Measurements from ENCODE around the gene MS4A15. TPM values are rescaled to one million over a fixed set of nuclear protein-coding genes. Genes with fewer than 3 reads are reported as not detected.

The MS4A15 gene
- total and polyA plus RNA-seq, 2 experiments from 2014 or later = not detected

GRCh38 chr11:60724420-60724819, 32.2 kb upstream of the MS4A15 start, which contains the start of gene MS4A18:
MS4A18 (plus strand) TSS chr11:60724720.
- Histone ChIP-seq H3K9me3 (ENCODE audit: low read depth) (no peaks in the 10 kb centered on the region), H4K20me1 (ENCODE audit: insufficient read depth) (no peaks in the 10 kb centered on the region), H3K9me2 (ENCODE audit: insufficient read depth) (no peaks in the 10 kb centered on the region), H3K4me3 (no peak within 1 kb of the TSS), H3K36me3 (ENCODE audit: low read depth) (no peaks in the 10 kb centered on the region), H3F3A (ENCODE audit: insufficient read depth) (no peaks in the 10 kb centered on the region), H3K27me3 (replicated peaks; ENCODE audit: insufficient read depth) (no peaks in the 10 kb centered on the region), H3K79me2 (ENCODE audit: insufficient read depth) (no peaks in the 10 kb centered on the region), H3K4me1 (ENCODE audit: insufficient read depth) (no peaks in the 10 kb centered on the region), H3K9ac (no peak within 1 kb of the TSS), H3K4me2 (ENCODE audit: unreplicated experiment) (no peak within 1 kb of the TSS), H2AFZ (no peak within 1 kb of the TSS), H3K27ac (no peak within 1 kb of the TSS)
- DNase-seq = no peak
- TF ChIP-seq EZH2 (IDR thresholded peaks at IDR 0.05; ENCODE audit: insufficient read depth, poor library complexity, severe bottlenecking) = no peak
- TF ChIP-seq EZH2phosphoT487 (IDR thresholded peaks at IDR 0.05; ENCODE audit: insufficient read depth, low read depth) = no peak
- in situ Hi-C loops (cut with MboI) = no loop called here
- WGBS, 2 experiments (ENCODE audit: low coverage in 1 of 2, low lambda C conversion rate in 2 of 2, missing lambda C conversion rate in 2 of 2) = 36 to 40% methylated on average over 3 of the region's 3 CpGs

- Histone ChIP-seq H3K4me1 (ENCODE audit: insufficient read depth) (no peaks in the 10 kb centered on the region), H3K9me2 (ENCODE audit: insufficient read depth) (no peaks in the 10 kb centered on the region), H3K9me3 (ENCODE audit: low read depth) (no peaks in the 10 kb centered on the region), H3K27ac (no peak overlapping the region), H3K9ac (no peak overlapping the region), H3K4me2 (ENCODE audit: unreplicated experiment) (no peak overlapping the region), H2AFZ (no peak overlapping the region), H3K4me3 (no peak overlapping the region), H3K79me2 (ENCODE audit: insufficient read depth) (no peaks in the 10 kb centered on the region), H3K27me3 (replicated peaks; ENCODE audit: insufficient read depth) (no peaks in the 10 kb centered on the region), H3F3A (ENCODE audit: insufficient read depth) (no peaks in the 10 kb centered on the region), H4K20me1 (ENCODE audit: insufficient read depth) (no peaks in the 10 kb centered on the region), H3K36me3 (ENCODE audit: low read depth) (no peaks in the 10 kb centered on the region)
- WGBS, 2 experiments (ENCODE audit: low coverage in 1 of 2, low lambda C conversion rate in 2 of 2, missing lambda C conversion rate in 2 of 2) = 41 to 52% methylated on average over 1 of the region's 1 CpG
- in situ Hi-C loops (cut with MboI) = no loop called here
- TF ChIP-seq EZH2 (IDR thresholded peaks at IDR 0.05; ENCODE audit: insufficient read depth, poor library complexity, severe bottlenecking) (no peak), EZH2phosphoT487 (IDR thresholded peaks at IDR 0.05; ENCODE audit: insufficient read depth, low read depth) (no peak)
- no peak for DNase-seq
These were observed 31.1 kb upstream of the MS4A15 start for GRCh38 chr11:60725592-60725991.

- 37 to 38% methylated on average over 8 of the region's 8 CpGs for WGBS, 2 experiments (ENCODE audit: low coverage in 1 of 2, low lambda C conversion rate in 2 of 2, missing lambda C conversion rate in 2 of 2)
- Histone ChIP-seq H3K27ac (no peak overlapping the region), H3K9ac (no peak overlapping the region), H3K4me3 (no peak overlapping the region), H3K4me2 (ENCODE audit: unreplicated experiment) (no peak overlapping the region), H3K9me3 (ENCODE audit: low read depth) (no peaks in the 10 kb centered on the region), H2AFZ (no peak overlapping the region), H3F3A (ENCODE audit: insufficient read depth) (no peaks in the 10 kb centered on the region), H3K9me2 (ENCODE audit: insufficient read depth) (no peaks in the 10 kb centered on the region), H3K27me3 (replicated peaks; ENCODE audit: insufficient read depth) (peaks cover 11% of the 10 kb centered on the region; the same call in 1 of the 2 replicates), H3K79me2 (ENCODE audit: insufficient read depth) (no peaks in the 10 kb centered on the region), H4K20me1 (ENCODE audit: insufficient read depth) (no peaks in the 10 kb centered on the region), H3K4me1 (ENCODE audit: insufficient read depth) (no peaks in the 10 kb centered on the region), H3K36me3 (ENCODE audit: low read depth) (no peaks in the 10 kb centered on the region)
- no peak for DNase-seq
- TF ChIP-seq EZH2phosphoT487 (IDR thresholded peaks at IDR 0.05; ENCODE audit: insufficient read depth, low read depth) = no peak
- no peak for TF ChIP-seq EZH2 (IDR thresholded peaks at IDR 0.05; ENCODE audit: insufficient read depth, poor library complexity, severe bottlenecking)
- in situ Hi-C loops (cut with MboI) = no loop called here
These were observed 25.1 kb upstream of the MS4A15 start for GRCh38 chr11:60731586-60731985.

- no peaks in the 10 kb centered on the region for H3K4me1 ChIP-seq (ENCODE audit: insufficient read depth)
- H3K4me3 ChIP-seq = no peak overlapping the region
- H3K79me2 ChIP-seq (ENCODE audit: insufficient read depth) = no peaks in the 10 kb centered on the region
- no peaks in the 10 kb centered on the region for H4K20me1 ChIP-seq (ENCODE audit: insufficient read depth)
- no peaks in the 10 kb centered on the region for H3K9me2 ChIP-seq (ENCODE audit: insufficient read depth)
- in situ Hi-C loops (cut with MboI) = no loop called here
- H3F3A ChIP-seq (ENCODE audit: insufficient read depth) = no peaks in the 10 kb centered on the region
- H3K9me3 ChIP-seq (ENCODE audit: low read depth) = no peaks in the 10 kb centered on the region
- no peak for DNase-seq
- no peak overlapping the region for H2AFZ ChIP-seq
- WGBS, 2 experiments (ENCODE audit: low coverage in 1 of 2, low lambda C conversion rate in 2 of 2, missing lambda C conversion rate in 2 of 2) = 32 to 36% methylated on average over 4 of the region's 4 CpGs
- TF ChIP-seq EZH2phosphoT487 (IDR thresholded peaks at IDR 0.05; ENCODE audit: insufficient read depth, low read depth) (no peak), EZH2 (IDR thresholded peaks at IDR 0.05; ENCODE audit: insufficient read depth, poor library complexity, severe bottlenecking) (no peak)
- no peaks in the 10 kb centered on the region for H3K36me3 ChIP-seq (ENCODE audit: low read depth)
- H3K9ac ChIP-seq = no peak overlapping the region
- no peak overlapping the region for H3K4me2 ChIP-seq (ENCODE audit: unreplicated experiment)
- H3K27ac ChIP-seq = no peak overlapping the region
- H3K27me3 ChIP-seq (replicated peaks; ENCODE audit: insufficient read depth) = peaks cover 14% of the 10 kb centered on the region; the same call in 1 of the 2 replicates
These were observed 22.4 kb upstream of the MS4A15 start for GRCh38 chr11:60734279-60734678.

- Histone ChIP-seq H3K9me2 (ENCODE audit: insufficient read depth) (no peaks in the 10 kb centered on the region), H3K4me3 (no peak overlapping the region), H3K79me2 (ENCODE audit: insufficient read depth) (no peaks in the 10 kb centered on the region), H2AFZ (no peak overlapping the region), H3K27me3 (replicated peaks; ENCODE audit: insufficient read depth) (peaks cover 3% of the 10 kb centered on the region; the same call in 1 of the 2 replicates), H3K4me2 (ENCODE audit: unreplicated experiment) (no peak overlapping the region), H3K4me1 (ENCODE audit: insufficient read depth) (no peaks in the 10 kb centered on the region), H3F3A (ENCODE audit: insufficient read depth) (no peaks in the 10 kb centered on the region), H4K20me1 (ENCODE audit: insufficient read depth) (no peaks in the 10 kb centered on the region), H3K9ac (no peak overlapping the region), H3K9me3 (ENCODE audit: low read depth) (no peaks in the 10 kb centered on the region), H3K27ac (no peak overlapping the region), H3K36me3 (ENCODE audit: low read depth) (no peaks in the 10 kb centered on the region)
- no peak for DNase-seq
- in situ Hi-C loops (cut with MboI) = no loop called here
- WGBS, 2 experiments (ENCODE audit: low coverage in 1 of 2, low lambda C conversion rate in 2 of 2, missing lambda C conversion rate in 2 of 2) = 18 to 20% methylated on average over 7 of the region's 7 CpGs
- TF ChIP-seq EZH2phosphoT487 (IDR thresholded peaks at IDR 0.05; ENCODE audit: insufficient read depth, low read depth) (no peak), EZH2 (IDR thresholded peaks at IDR 0.05; ENCODE audit: insufficient read depth, poor library complexity, severe bottlenecking) (no peak)
These were observed 17.6 kb upstream of the MS4A15 start for GRCh38 chr11:60739114-60739513.
